Measurements from ENCODE around the gene MYH1.

Gene MYH1

GRCh38 chr17:10463402-10463801, 54.9 kb downstream of the MYH1 start:
- H3K4me3 ChIP-seq (ENCODE audit: low read length): no peak overlapping the region
- DNase-seq: no peak
- no peaks in the 10 kb centered on the region for H3K27me3 ChIP-seq (replicated peaks; ENCODE audit: insufficient read depth, low read length)
- TF ChIP-seq EZH2 (optimal IDR thresholded peaks at IDR 0.05; ENCODE audit: low read depth, low read length): no peak
- TF ChIP-seq EZH2phosphoT487 (IDR thresholded peaks at IDR 0.05; ENCODE audit: low read length): no peak
- TF ChIP-seq CTCF (IDR thresholded peaks at IDR 0.05; ENCODE audit: low read length): no peak
- H3K36me3 ChIP-seq (replicated peaks; ENCODE audit: insufficient read depth, low read length): no peaks in the 10 kb centered on the region
- no peaks in the 10 kb centered on the region for H3K9me2 ChIP-seq (replicated peaks; ENCODE audit: insufficient read depth, low read length)
- H3K79me2 ChIP-seq (ENCODE audit: low read length): no peaks in the 10 kb centered on the region
- no peaks in the 10 kb centered on the region for H3F3A ChIP-seq (ENCODE audit: insufficient read depth, low read length)
- no peak overlapping the region for H3K9ac ChIP-seq (ENCODE audit: low read length)
- no peak overlapping the region for H2AFZ ChIP-seq (ENCODE audit: low read length)
- H3K4me1 ChIP-seq (ENCODE audit: low read length): no peaks in the 10 kb centered on the region
- no peak overlapping the region for H3K4me2 ChIP-seq (ENCODE audit: low read depth, low read length)
- no peak overlapping the region for H3K27ac ChIP-seq (ENCODE audit: low read length)
- no peaks in the 10 kb centered on the region for H3K9me3 ChIP-seq (replicated peaks; ENCODE audit: insufficient read depth, low read length)
- no peaks in the 10 kb centered on the region for H4K20me1 ChIP-seq (ENCODE audit: insufficient read depth, low read length)

- H3K4me1 ChIP-seq (ENCODE audit: low read length): no peaks in the 10 kb centered on the region
- no peak overlapping the region for H3K9ac ChIP-seq (ENCODE audit: low read length)
- no peak for DNase-seq
- H3K4me3 ChIP-seq (ENCODE audit: low read length): no peak overlapping the region
- no peaks in the 10 kb centered on the region for H4K20me1 ChIP-seq (ENCODE audit: insufficient read depth, low read length)
- no peak for TF ChIP-seq EZH2phosphoT487 (IDR thresholded peaks at IDR 0.05; ENCODE audit: low read length)
- TF ChIP-seq EZH2 (optimal IDR thresholded peaks at IDR 0.05; ENCODE audit: low read depth, low read length): no peak
- no peak for TF ChIP-seq CTCF (IDR thresholded peaks at IDR 0.05; ENCODE audit: low read length)
- no peaks in the 10 kb centered on the region for H3K27me3 ChIP-seq (replicated peaks; ENCODE audit: insufficient read depth, low read length)
- no peak overlapping the region for H2AFZ ChIP-seq (ENCODE audit: low read length)
- no peaks in the 10 kb centered on the region for H3K9me3 ChIP-seq (replicated peaks; ENCODE audit: insufficient read depth, low read length)
- no peaks in the 10 kb centered on the region for H3K36me3 ChIP-seq (replicated peaks; ENCODE audit: insufficient read depth, low read length)
- no peak overlapping the region for H3K4me2 ChIP-seq (ENCODE audit: low read depth, low read length)
- no peak overlapping the region for H3K27ac ChIP-seq (ENCODE audit: low read length)
- H3K79me2 ChIP-seq (ENCODE audit: low read length): no peaks in the 10 kb centered on the region
- no peaks in the 10 kb centered on the region for H3K9me2 ChIP-seq (replicated peaks; ENCODE audit: insufficient read depth, low read length)
- no peaks in the 10 kb centered on the region for H3F3A ChIP-seq (ENCODE audit: insufficient read depth, low read length)
These were observed 58.3 kb downstream of the MYH1 start for GRCh38 chr17:10460062-10460461.

GRCh38 chr17:10458701-10459100, 59.6 kb downstream of the MYH1 start:
- Histone ChIP-seq H3K4me2 (ENCODE audit: low read depth, low read length) (no peak overlapping the region), H3K9ac (ENCODE audit: low read length) (no peak overlapping the region), H3K27me3 (replicated peaks; ENCODE audit: insufficient read depth, low read length) (no peaks in the 10 kb centered on the region), H3K79me2 (ENCODE audit: low read length) (no peaks in the 10 kb centered on the region), H3F3A (ENCODE audit: insufficient read depth, low read length) (no peaks in the 10 kb centered on the region), H2AFZ (ENCODE audit: low read length) (no peak overlapping the region), H3K36me3 (replicated peaks; ENCODE audit: insufficient read depth, low read length) (no peaks in the 10 kb centered on the region), H3K9me2 (replicated peaks; ENCODE audit: insufficient read depth, low read length) (no peaks in the 10 kb centered on the region), H3K27ac (ENCODE audit: low read length) (no peak overlapping the region), H3K4me1 (ENCODE audit: low read length) (no peaks in the 10 kb centered on the region), H3K9me3 (replicated peaks; ENCODE audit: insufficient read depth, low read length) (no peaks in the 10 kb centered on the region), H4K20me1 (ENCODE audit: insufficient read depth, low read length) (no peaks in the 10 kb centered on the region), H3K4me3 (ENCODE audit: low read length) (no peak overlapping the region)
- no peak for DNase-seq
- TF ChIP-seq CTCF (IDR thresholded peaks at IDR 0.05; ENCODE audit: low read length): no peak
- no peak for TF ChIP-seq EZH2 (optimal IDR thresholded peaks at IDR 0.05; ENCODE audit: low read depth, low read length)
- no peak for TF ChIP-seq EZH2phosphoT487 (IDR thresholded peaks at IDR 0.05; ENCODE audit: low read length)
